Erythroblast (primary cell): ENCODE measurements around the gene RFC1.

Experiments
- GATA1 ChIP-seq: IDR thresholded peaks from 2 replicates; pipeline ENCODE4 v1.6.1; 2011; ENCODE audit warnings: low read depth, mild to moderate bottlenecking, control low read depth, low read length, moderate library complexity
- POLR2A ChIP-seq: IDR thresholded peaks from 2 replicates; pipeline ENCODE4 v1.6.1; 2011; ENCODE audit warnings: mild to moderate bottlenecking, low read length

DNA sequence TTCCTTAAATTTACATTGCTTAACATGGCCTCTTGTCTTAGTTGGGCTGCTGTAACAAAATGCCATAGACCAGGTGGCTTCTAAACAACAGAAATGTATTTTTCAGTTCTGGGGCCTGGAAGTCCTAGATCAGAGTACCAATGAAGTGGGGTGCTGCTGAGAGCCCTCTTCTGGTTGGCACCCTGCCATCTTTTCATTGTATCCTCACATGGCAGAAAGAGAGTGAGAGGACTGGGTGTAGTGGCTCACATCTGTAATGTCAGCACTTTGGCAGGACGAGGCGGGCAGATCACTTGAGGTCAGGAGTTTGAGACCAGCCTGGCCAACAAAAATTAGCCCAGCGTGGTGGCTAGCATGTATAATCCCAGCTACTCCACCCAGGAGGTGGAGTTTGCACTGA, 28.5 kb upstream of the RFC1 start:
- no peak for TF ChIP-seq POLR2A
- TF ChIP-seq GATA1: no peak
